ENCODE measurements around the gene PPM1H.

PPM1H gene

DNA sequence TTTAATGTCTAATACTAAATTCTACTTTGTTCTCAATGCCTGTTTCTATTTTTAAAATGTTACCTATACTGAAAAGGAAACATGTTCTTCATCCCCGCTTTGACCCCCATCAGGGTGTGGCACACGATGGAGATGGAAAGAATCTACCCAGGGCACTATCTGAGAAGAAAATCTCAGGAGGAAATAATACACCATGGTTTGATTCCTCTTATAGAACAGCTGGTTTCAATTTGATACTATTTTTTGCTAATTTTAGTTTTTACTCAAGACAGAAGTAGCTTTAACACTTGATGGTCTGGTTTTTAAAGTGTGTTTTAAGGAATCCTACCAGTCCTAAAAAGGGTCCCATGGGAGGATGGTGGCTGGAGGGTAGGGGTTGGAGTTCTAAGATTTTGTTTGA, 56.7 kb downstream of the PPM1H start:
- no peak for DNase-seq (ENCODE audit: low read depth)
- no peak overlapping the region for H3K4me3 ChIP-seq (ENCODE audit: control insufficient read depth, low read depth, low read length)
- TF ChIP-seq, protein P1, sequence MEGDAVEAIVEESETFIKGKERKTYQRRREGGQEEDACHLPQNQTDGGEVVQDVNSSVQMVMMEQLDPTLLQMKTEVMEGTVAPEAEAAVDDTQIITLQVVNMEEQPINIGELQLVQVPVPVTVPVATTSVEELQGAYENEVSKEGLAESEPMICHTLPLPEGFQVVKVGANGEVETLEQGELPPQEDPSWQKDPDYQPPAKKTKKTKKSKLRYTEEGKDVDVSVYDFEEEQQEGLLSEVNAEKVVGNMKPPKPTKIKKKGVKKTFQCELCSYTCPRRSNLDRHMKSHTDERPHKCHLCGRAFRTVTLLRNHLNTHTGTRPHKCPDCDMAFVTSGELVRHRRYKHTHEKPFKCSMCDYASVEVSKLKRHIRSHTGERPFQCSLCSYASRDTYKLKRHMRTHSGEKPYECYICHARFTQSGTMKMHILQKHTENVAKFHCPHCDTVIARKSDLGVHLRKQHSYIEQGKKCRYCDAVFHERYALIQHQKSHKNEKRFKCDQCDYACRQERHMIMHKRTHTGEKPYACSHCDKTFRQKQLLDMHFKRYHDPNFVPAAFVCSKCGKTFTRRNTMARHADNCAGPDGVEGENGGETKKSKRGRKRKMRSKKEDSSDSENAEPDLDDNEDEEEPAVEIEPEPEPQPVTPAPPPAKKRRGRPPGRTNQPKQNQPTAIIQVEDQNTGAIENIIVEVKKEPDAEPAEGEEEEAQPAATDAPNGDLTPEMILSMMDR (conservative IDR thresholded peaks at IDR 0.05; ENCODE audit: control insufficient read depth, insufficient read depth, low read depth, low read length), result no peak

DNA sequence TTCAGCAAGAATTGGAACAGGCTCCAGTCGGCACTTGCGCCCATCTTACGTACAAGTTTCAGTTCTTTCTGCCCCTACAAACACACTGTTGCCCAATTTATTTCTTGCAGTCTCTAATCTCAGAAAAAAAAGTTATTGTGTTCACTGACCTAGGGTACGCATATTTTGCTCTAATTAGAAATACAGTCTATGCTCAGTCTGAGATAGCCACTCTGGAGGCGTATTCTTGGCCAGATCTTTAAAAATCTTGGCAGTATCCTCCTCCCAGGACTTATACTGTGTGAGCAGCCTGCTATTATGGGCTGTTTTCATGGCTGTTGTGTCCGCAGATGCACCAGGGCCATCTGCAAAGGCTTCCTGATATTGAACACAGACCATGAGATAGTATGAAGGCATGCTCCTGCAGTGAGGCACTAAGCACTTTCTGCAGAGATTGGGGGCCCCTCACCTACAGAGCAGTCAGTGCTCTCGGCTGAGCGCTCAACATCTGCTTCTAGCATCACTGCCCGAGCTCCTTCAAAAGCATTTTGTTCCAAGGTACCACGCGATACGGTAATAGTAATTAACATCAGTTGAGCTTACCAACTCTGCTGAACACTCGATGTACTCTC, 57.9 kb downstream of the PPM1H start:
- DNase-seq (ENCODE audit: low read depth), result no peak
- TF ChIP-seq, protein P1 (conservative IDR thresholded peaks at IDR 0.05; ENCODE audit: control insufficient read depth, insufficient read depth, low read depth, low read length), result no peak
- no peak overlapping the region for H3K4me3 ChIP-seq (ENCODE audit: control insufficient read depth, low read depth, low read length)

DNA sequence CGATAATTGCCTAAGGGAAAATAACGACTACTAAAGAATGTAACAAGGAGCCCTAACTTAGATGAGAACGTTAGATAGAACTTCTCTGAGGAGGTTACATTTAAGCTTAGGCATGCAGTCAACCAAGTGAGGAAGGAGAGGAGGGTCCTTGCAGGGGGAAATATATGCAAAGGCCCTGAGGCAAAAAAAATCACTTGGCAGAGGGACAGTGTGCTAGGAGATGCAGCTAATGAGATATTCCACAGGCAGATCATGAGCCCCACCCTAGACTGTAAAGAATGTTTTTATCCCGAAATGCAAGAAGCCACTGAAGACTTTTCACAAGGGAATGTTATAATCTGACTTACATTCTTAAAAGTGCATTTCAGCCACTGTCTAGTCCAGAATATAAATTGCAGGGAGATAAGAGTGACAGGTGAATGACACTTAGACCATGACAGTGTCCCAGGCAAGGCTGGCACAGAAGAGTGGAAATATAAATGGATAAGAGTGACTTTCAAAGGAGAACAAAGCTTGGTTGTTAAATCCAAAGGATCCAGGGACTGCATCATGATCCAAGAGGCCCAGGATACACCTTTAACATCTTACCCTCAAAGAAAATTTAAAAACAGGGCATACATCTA, 61.0 kb downstream of the PPM1H start:
- TF ChIP-seq, protein P1 (conservative IDR thresholded peaks at IDR 0.05; ENCODE audit: control insufficient read depth, insufficient read depth, low read depth, low read length), result no peak
- no peak overlapping the region for H3K4me3 ChIP-seq (ENCODE audit: control insufficient read depth, low read depth, low read length)
- DNase-seq (ENCODE audit: low read depth), result no peak

DNA sequence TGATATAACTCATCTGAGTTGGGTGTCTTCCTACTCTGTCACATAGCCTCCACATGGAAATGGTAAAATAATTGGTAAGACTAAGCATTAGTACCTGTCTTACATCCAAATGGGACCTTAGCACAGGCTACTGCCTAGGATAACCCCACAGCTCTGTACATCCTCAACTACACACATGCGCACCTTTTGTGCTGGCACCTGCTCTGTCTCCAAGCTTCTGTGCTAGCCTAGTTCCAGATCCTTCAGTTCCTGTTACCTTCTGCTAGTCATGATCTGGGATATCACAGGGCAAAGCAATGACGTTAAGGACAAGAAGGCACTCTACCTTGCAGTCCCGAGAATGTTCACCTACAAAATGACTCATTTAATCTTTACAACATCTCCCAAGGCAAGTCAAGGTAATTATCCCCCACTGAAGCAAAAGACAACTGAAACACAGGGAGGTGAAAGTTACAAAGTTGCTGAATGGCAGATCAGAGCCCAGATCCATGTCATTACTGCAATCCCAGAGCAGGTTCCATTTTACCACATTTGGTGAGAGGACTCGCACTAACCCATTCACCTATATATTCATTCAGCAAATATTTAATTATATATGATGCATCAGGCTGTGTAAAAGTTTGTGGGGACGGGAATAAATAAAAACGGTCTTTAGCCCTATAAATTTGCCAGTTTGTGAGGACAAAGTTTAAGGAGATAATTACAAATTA, 61.7 kb downstream of the PPM1H start:
- DNase-seq (ENCODE audit: low read depth), result no peak
- H3K4me3 ChIP-seq (ENCODE audit: control insufficient read depth, low read depth, low read length), result no peak overlapping the region
- TF ChIP-seq, protein P1 (conservative IDR thresholded peaks at IDR 0.05; ENCODE audit: control insufficient read depth, insufficient read depth, low read depth, low read length), result no peak

DNA sequence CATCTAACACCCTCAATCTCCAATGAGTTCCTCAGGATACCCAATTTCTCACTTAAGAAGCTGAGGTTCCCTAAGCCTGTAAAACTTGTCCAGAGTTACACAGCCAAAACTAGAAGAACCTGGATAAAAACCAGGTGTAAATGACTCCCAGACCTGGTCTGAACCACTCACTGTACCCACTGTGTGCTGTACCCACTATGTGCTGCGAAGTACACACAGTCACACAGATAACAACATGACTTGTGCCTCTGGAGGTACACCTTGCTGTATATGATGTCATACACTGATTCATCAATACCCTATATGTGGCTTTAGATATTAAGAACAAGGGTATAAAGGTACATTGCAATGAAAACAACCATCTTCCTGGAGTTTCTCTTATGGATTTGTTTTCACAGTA, 66.1 kb downstream of the PPM1H start:
- H3K4me3 ChIP-seq (ENCODE audit: control insufficient read depth, low read depth, low read length), result no peak overlapping the region
- TF ChIP-seq, protein P1 (conservative IDR thresholded peaks at IDR 0.05; ENCODE audit: control insufficient read depth, insufficient read depth, low read depth, low read length), result no peak
- no peak for DNase-seq (ENCODE audit: low read depth)

DNA sequence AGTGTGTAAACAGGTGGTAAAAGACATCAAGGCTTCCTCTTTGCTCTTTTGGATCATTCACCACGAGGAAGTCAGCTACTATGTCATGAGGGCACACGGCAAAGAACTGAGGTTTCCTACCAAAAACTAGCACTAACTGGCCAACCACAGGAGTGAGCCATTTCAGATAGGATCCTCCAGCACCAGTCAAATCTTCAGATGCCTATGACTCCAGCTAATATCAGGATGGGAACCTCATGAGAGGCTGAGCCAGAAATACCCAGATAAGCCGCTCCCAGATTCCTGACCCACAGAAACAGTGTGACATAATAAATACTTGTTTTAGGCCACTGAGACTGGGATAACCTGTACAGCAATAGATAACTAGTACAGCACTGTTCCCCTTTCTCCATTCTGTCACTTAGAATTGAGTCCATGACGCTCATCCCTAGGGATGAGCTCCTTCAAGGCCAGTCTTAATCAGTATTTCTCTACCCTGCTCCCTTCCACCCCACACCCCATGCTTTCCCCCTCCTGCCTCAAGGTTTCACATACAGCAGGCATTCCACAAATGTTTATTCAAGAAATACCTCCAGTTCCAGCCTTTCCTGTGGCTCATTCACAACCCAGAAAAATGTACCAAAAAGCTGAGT, 68.4 kb downstream of the PPM1H start:
- TF ChIP-seq, protein P1 (conservative IDR thresholded peaks at IDR 0.05; ENCODE audit: control insufficient read depth, insufficient read depth, low read depth, low read length), result no peak
- no peak for DNase-seq (ENCODE audit: low read depth)
- H3K4me3 ChIP-seq (ENCODE audit: control insufficient read depth, low read depth, low read length), result no peak overlapping the region
